PFSK-1 (cell line): Measurements from ENCODE around the gene TBC1D32.

Experiments
- FOXP2 ChIP-seq: optimal IDR thresholded peaks from 2 replicates; pipeline ENCODE3; 2011; ENCODE audit warnings: borderline replicate concordance, control low read depth, inconsistent platforms; ENCODE audit not compliant: insufficient read depth; ENCODE audit errors: extremely low read length, extremely low read depth
- POLR2AphosphoS5 ChIP-seq: IDR thresholded peaks from 2 replicates; pipeline ENCODE4 v1.6.1; 2012; ENCODE audit warnings: low read depth, mild to moderate bottlenecking, control low read depth, low read length, moderate library complexity
- SIN3A ChIP-seq: IDR thresholded peaks from 2 replicates; pipeline ENCODE4 v1.6.1; 2012; ENCODE audit warnings: mild to moderate bottlenecking, low read length, moderate library complexity, borderline replicate concordance; ENCODE audit not compliant: insufficient read depth
- TAF1 ChIP-seq: IDR thresholded peaks from 2 replicates; pipeline ENCODE4 v1.6.1; 2012; ENCODE audit warnings: low read length, control low read depth, borderline replicate concordance; ENCODE audit not compliant: insufficient read depth
- TF ChIP-seq, protein P1 (sequence below), 2 experiments: IDR thresholded peaks; 2 replicates each; pipeline versions ENCODE4 v1.6.1 to v1.8.0; 2011 to 2012; ENCODE audit warnings: low read depth in 2 of 2, low read length in 2 of 2, control low read depth in 1 of 2, inconsistent platforms in 1 of 2, mild to moderate bottlenecking in 1 of 2, moderate library complexity in 1 of 2; ENCODE audit not compliant: insufficient read depth in 1 of 2

Gene TBC1D32

GRCh38 chr6:121161886-121162285 is 172.4 kb downstream of the TBC1D32 start:
- no peak for TF ChIP-seq FOXP2
- TF ChIP-seq TAF1 = no peak
- TF ChIP-seq POLR2AphosphoS5 = no peak
- TF ChIP-seq SIN3A = no peak
- TF ChIP-seq, protein P1, sequence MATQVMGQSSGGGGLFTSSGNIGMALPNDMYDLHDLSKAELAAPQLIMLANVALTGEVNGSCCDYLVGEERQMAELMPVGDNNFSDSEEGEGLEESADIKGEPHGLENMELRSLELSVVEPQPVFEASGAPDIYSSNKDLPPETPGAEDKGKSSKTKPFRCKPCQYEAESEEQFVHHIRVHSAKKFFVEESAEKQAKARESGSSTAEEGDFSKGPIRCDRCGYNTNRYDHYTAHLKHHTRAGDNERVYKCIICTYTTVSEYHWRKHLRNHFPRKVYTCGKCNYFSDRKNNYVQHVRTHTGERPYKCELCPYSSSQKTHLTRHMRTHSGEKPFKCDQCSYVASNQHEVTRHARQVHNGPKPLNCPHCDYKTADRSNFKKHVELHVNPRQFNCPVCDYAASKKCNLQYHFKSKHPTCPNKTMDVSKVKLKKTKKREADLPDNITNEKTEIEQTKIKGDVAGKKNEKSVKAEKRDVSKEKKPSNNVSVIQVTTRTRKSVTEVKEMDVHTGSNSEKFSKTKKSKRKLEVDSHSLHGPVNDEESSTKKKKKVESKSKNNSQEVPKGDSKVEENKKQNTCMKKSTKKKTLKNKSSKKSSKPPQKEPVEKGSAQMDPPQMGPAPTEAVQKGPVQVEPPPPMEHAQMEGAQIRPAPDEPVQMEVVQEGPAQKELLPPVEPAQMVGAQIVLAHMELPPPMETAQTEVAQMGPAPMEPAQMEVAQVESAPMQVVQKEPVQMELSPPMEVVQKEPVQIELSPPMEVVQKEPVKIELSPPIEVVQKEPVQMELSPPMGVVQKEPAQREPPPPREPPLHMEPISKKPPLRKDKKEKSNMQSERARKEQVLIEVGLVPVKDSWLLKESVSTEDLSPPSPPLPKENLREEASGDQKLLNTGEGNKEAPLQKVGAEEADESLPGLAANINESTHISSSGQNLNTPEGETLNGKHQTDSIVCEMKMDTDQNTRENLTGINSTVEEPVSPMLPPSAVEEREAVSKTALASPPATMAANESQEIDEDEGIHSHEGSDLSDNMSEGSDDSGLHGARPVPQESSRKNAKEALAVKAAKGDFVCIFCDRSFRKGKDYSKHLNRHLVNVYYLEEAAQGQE (IDR thresholded peaks at IDR 0.05; ENCODE audit: insufficient read depth in 1 of 2, low read depth in 2 of 2, low read length in 2 of 2) = no peak

- TF ChIP-seq SIN3A (no peak), TAF1 (no peak), POLR2AphosphoS5 (no peak), FOXP2 (no peak)
- TF ChIP-seq, protein P1 (IDR thresholded peaks at IDR 0.05; ENCODE audit: insufficient read depth in 1 of 2, low read depth in 2 of 2, low read length in 2 of 2) = no peak
These were observed 174.0 kb downstream of the TBC1D32 start for GRCh38 chr6:121160276-121160675.

GRCh38 chr6:121158891-121159290 is 175.4 kb downstream of the TBC1D32 start:
- TF ChIP-seq, protein P1 (IDR thresholded peaks at IDR 0.05; ENCODE audit: insufficient read depth in 1 of 2, low read depth in 2 of 2, low read length in 2 of 2) = no peak
- TF ChIP-seq FOXP2 (no peak), TAF1 (no peak), POLR2AphosphoS5 (no peak), SIN3A (no peak)

GRCh38 chr6:121158438-121158837 is 175.8 kb downstream of the TBC1D32 start:
- TF ChIP-seq FOXP2 (no peak), POLR2AphosphoS5 (no peak), SIN3A (no peak), TAF1 (no peak)
- TF ChIP-seq, protein P1 (IDR thresholded peaks at IDR 0.05; ENCODE audit: insufficient read depth in 1 of 2, low read depth in 2 of 2, low read length in 2 of 2) = no peak

- TF ChIP-seq POLR2AphosphoS5 (no peak), TAF1 (no peak), SIN3A (no peak), FOXP2 (no peak)
- TF ChIP-seq, protein P1 (IDR thresholded peaks at IDR 0.05; ENCODE audit: insufficient read depth in 1 of 2, low read depth in 2 of 2, low read length in 2 of 2) = no peak
These were observed 176.4 kb downstream of the TBC1D32 start for GRCh38 chr6:121157906-121158305.
